OCI-LY3 (cell line): ENCODE data around the gene NHLRC2.

ENCODE experiments used
- H2AFZ ChIP-seq: fragments of 200-600, 300-600 bp; shearing (Covaris generic); 2 replicates; pipeline ENCODE4 v1.6.0; 2014; ENCODE audit warnings: antibody characterized with exemption, low read depth, low read length
- H3K27ac ChIP-seq: fragments of 200-600, 300-600 bp; sonication (generic); 2 replicates; pipeline ENCODE4 v1.5.1; 2014; ENCODE audit warnings: mild to moderate bottlenecking, low read length, moderate library complexity, mixed read lengths
- H3K27me3 ChIP-seq: fragments of 200-600, 300-600 bp; sonication (generic); 2 replicates; pipeline ENCODE4 v1.6.1; 2014; ENCODE audit warnings: low read depth, low read length, mixed read lengths
- H3K36me3 ChIP-seq: fragments of 200-600, 300-600 bp; sonication (generic); replicated peaks from 2 replicates; pipeline ENCODE3; 2014; ENCODE audit warnings: low read depth, low read length, mixed read lengths
- H3K4me1 ChIP-seq: fragments of 300-600, 200-600 bp; sonication (generic); 2 replicates; pipeline ENCODE4 v1.6.1; 2014; ENCODE audit warnings: low read length, mixed read lengths
- H3K4me2 ChIP-seq: fragments of 200-600, 300-600 bp; sonication (generic); 2 replicates; pipeline ENCODE4 v1.6.1; 2014; ENCODE audit warnings: low read length, mixed read lengths
- H3K4me3 ChIP-seq: fragments of 300-600, 200-600 bp; sonication (generic); 2 replicates; pipeline ENCODE4 v1.5.1; 2014; ENCODE audit warnings: antibody characterized with exemption, mild to moderate bottlenecking, low read length, moderate library complexity
- H3K79me2 ChIP-seq: fragments of 300-600, 200-600 bp; shearing (Covaris generic); 2 replicates; pipeline ENCODE4 v1.6.1; 2014; ENCODE audit warnings: mild to moderate bottlenecking, low read length, mixed read lengths
- H3K9ac ChIP-seq: fragments of 300-600, 200-600 bp; shearing (Covaris generic); 2 replicates; pipeline ENCODE4 v1.6.0; 2014; ENCODE audit warnings: mild to moderate bottlenecking, low read length, moderate library complexity
- H3K9me3 ChIP-seq: fragments of 200-600, 300-600 bp; shearing (Covaris generic); 2 replicates; pipeline ENCODE4 v1.6.1; 2014; ENCODE audit warnings: low read length, mixed read lengths; ENCODE audit not compliant: insufficient read depth
- H4K20me1 ChIP-seq: fragments of 200-600, 300-600 bp; sonication (generic); 2 replicates; pipeline ENCODE4 v1.6.1; 2016; ENCODE audit warnings: low read length, mixed read lengths; ENCODE audit not compliant: insufficient read depth
- EZH2phosphoT487 ChIP-seq: fragments of 200-600 bp; shearing (Covaris generic); IDR thresholded peaks from 2 replicates; pipeline ENCODE4 v1.6.1; 2018; ENCODE audit warnings: antibody characterized with exemption, mixed run types, low read depth
- TF ChIP-seq, protein P1 (sequence below): fragments of 200-600, 300-600 bp; sonication (generic); IDR thresholded peaks from 2 replicates; pipeline ENCODE4 v1.5.1; 2014; ENCODE audit warnings: antibody characterized with exemption, low read length, low read depth

The NHLRC2 gene

DNA sequence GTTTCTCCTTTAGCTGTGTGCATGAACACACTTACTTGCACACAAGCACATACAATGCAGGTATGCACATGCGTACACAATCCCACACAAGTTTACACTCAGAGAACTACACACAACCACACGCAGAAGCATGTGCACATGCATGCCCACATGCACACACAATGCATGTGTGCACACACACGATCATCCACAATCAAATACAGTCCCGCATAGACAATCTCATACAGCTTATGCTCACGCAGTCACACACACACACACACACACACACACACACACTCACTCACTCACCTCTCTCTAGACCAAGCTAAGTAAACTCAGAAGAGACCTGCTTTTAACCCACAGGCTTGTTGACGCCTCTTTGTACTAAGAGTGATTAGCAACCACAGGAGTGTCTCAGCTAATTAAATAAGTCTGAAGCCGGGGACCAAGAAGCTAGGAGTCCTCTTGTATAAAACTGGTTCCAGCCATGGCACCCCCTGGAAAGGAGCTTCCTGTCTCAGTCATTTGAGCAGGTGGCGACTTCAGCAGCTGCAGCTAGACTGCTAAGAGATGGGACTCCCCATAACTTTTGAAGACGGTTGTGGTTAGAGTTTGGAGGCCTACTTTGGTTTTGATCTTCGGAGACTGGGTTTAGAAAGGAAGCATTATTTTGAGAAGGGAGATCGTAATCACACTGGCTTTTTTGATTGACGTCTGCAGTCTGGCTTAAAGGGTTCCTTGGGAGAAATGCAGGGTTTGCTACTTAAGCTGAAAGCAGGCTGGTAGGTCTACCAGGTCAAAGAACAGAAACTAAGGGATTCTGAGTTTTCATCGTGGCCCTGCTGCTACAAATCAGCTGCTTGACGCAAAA is 106.9 kb downstream of the NHLRC2 start:
- Histone ChIP-seq H3K4me2 (peak overlapping the region; percentile 33), H3K9me3 (peaks cover 5% of the 10 kb centered on the region; the same call in 1 of the 2 replicates), H2AFZ (peak overlapping the region; percentile 42; the same call in 1 of the 2 replicates), H3K9ac (no peak overlapping the region; the same call in 1 of the 2 replicates), H3K4me1 (peaks cover 61% of the 10 kb centered on the region), H3K36me3 (no peaks in the 10 kb centered on the region), H3K27ac (peak overlapping the region; percentile 62), H3K79me2 (no peaks in the 10 kb centered on the region), H3K4me3 (0 out of 2 replicates have a peak overlapping the region, but pooled peaks have one; percentile 37), H4K20me1 (no peaks in the 10 kb centered on the region), H3K27me3 (no peaks in the 10 kb centered on the region)
- TF ChIP-seq, protein P1, sequence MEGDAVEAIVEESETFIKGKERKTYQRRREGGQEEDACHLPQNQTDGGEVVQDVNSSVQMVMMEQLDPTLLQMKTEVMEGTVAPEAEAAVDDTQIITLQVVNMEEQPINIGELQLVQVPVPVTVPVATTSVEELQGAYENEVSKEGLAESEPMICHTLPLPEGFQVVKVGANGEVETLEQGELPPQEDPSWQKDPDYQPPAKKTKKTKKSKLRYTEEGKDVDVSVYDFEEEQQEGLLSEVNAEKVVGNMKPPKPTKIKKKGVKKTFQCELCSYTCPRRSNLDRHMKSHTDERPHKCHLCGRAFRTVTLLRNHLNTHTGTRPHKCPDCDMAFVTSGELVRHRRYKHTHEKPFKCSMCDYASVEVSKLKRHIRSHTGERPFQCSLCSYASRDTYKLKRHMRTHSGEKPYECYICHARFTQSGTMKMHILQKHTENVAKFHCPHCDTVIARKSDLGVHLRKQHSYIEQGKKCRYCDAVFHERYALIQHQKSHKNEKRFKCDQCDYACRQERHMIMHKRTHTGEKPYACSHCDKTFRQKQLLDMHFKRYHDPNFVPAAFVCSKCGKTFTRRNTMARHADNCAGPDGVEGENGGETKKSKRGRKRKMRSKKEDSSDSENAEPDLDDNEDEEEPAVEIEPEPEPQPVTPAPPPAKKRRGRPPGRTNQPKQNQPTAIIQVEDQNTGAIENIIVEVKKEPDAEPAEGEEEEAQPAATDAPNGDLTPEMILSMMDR, result no peak
- TF ChIP-seq EZH2phosphoT487, result no peak

DNA sequence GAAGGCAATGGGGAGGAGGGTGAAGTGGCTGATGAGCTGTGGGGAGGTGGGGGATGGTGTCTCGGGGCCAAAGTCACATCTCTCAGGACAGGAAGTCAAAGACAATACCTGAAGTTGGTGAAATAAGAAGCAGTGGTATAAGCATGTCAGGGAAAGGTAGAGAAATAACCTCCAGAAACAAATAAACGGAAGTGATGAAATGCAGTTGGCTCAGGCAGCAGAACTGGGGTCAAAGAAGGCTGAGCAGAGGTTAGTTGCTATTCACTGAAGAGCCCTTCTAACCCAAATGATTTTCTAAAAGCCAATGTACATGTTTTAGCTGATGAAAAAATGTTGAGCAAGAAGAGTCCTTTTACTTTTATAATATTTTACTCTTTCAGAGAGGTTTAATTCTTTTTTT is 110.6 kb downstream of the NHLRC2 start:
- Histone ChIP-seq H3K4me2 (peak overlapping the region; percentile 80), H3K27ac (peak overlapping the region; percentile 67), H3K4me1 (peaks cover 53% of the 10 kb centered on the region)

DNA sequence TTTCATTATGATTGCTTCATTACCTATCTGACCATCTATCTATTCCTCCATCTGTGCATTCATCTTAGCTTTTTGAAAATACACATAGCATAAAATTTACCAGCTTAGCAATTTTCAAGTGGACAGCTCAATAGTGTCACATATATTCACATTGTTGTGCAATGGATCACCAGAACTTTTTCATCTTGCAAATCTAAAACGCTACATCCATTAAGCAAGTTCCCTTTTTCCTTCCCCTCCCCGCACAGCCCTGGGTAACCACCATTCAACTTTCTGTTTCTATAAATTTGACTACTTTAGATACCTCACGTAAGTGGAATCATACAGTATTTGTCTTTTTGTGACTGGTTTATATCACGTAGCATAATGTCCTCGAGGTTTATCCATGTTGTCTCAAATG is 111.2 kb downstream of the NHLRC2 start:
- peak overlapping the region; percentile 47 for H3K4me3 ChIP-seq
- peak overlapping the region; percentile 80 for H3K4me2 ChIP-seq
- no peaks in the 10 kb centered on the region for H3K27me3 ChIP-seq
- H3K27ac ChIP-seq, result peak overlapping the region; percentile 67
- H3K9ac ChIP-seq, result no peak overlapping the region
- H2AFZ ChIP-seq, result no peak overlapping the region
- no peaks in the 10 kb centered on the region for H3K79me2 ChIP-seq
- peaks cover 5% of the 10 kb centered on the region; the same call in 1 of the 2 replicates for H3K9me3 ChIP-seq
- no peaks in the 10 kb centered on the region for H4K20me1 ChIP-seq
- H3K36me3 ChIP-seq, result no peaks in the 10 kb centered on the region
- H3K4me1 ChIP-seq, result peaks cover 52% of the 10 kb centered on the region
- TF ChIP-seq EZH2phosphoT487, result no peak
- TF ChIP-seq, protein P1, result no peak

More for the DNA sequence above, 110.6 kb downstream of the NHLRC2 start:
- peaks cover 5% of the 10 kb centered on the region; the same call in 1 of the 2 replicates for H3K9me3 ChIP-seq
- H3K79me2 ChIP-seq, result no peaks in the 10 kb centered on the region
- no peaks in the 10 kb centered on the region for H3K27me3 ChIP-seq
- TF ChIP-seq EZH2phosphoT487, result no peak
- TF ChIP-seq, protein P1, result no peak
- no peak overlapping the region for H3K9ac ChIP-seq
- H3K4me3 ChIP-seq, result no peak overlapping the region
- H3K36me3 ChIP-seq, result no peaks in the 10 kb centered on the region
- no peak overlapping the region; the same call in 1 of the 2 replicates for H2AFZ ChIP-seq
- H4K20me1 ChIP-seq, result no peaks in the 10 kb centered on the region
